HepG2 (cell line): Measurements from ENCODE around the gene SIN3A. TPM values are rescaled to one million over a fixed set of nuclear protein-coding genes. Genes with fewer than 3 reads are reported as not detected.

Experiments used
- AGO1 ChIP-seq: fragments of 200-400 bp; formaldehyde crosslinking; IDR thresholded peaks from 2 replicates; pipeline ENCODE4 v1.6.1; 2017; ENCODE audit warnings: mild to moderate bottlenecking, low read depth, low read length, moderate library complexity; ENCODE audit not compliant: poor library complexity, severe bottlenecking
- ATF7 ChIP-seq, 2 experiments: fragments of 450-650 bp in 1 of 2; sonication (generic) in 1 of 2; formaldehyde crosslinking in 1 of 2; IDR thresholded peaks; 2 replicates each; pipeline versions ENCODE4 v1.4.0 to v1.6.1; 2016 to 2020; ENCODE audit warnings: antibody characterized with exemption in 1 of 2, mild to moderate bottlenecking in 1 of 2, missing genetic modification reagents in 1 of 2
- ELF3 ChIP-seq: IDR thresholded peaks from 2 replicates; pipeline ENCODE4 v1.6.1; 2016; ENCODE audit warnings: missing genetic modification reagents, missing compliant biosample characterization
- FOXA3 ChIP-seq: IDR thresholded peaks from 2 replicates; pipeline ENCODE4 v1.6.1; 2016; ENCODE audit warnings: missing genetic modification reagents, missing compliant biosample characterization
- FOXJ3 ChIP-seq: sonication (generic); formaldehyde crosslinking; IDR thresholded peaks from 2 replicates; pipeline ENCODE4 v1.4.0; 2020; ENCODE audit warnings: missing genetic modification reagents, mild to moderate bottlenecking, borderline replicate concordance
- FOXP4 ChIP-seq: sonication (generic); formaldehyde crosslinking; IDR thresholded peaks from 2 replicates; pipeline ENCODE4 v1.4.0; 2020; ENCODE audit warnings: missing genetic modification reagents
- GATAD2A ChIP-seq: IDR thresholded peaks from 2 replicates; pipeline ENCODE4 v1.6.1; 2016
- GLMP ChIP-seq: sonication (generic); formaldehyde crosslinking; IDR thresholded peaks from 2 replicates; pipeline ENCODE4 v1.9.0; 2021; ENCODE audit warnings: missing genetic modification reagents, mild to moderate bottlenecking, borderline replicate concordance
- GZF1 ChIP-seq: sonication (generic); formaldehyde crosslinking; IDR thresholded peaks from 2 replicates; pipeline ENCODE4 v1.5.1; 2020; ENCODE audit warnings: mild to moderate bottlenecking, missing genetic modification reagents
- IKZF4 ChIP-seq: sonication (generic); formaldehyde crosslinking; IDR thresholded peaks from 2 replicates; pipeline ENCODE4 v1.5.1; 2020; ENCODE audit warnings: borderline replicate concordance, mild to moderate bottlenecking, low read depth, missing genetic modification reagents; ENCODE audit errors: not compliant biosample characterization
- SP2 ChIP-seq: sonication (generic); formaldehyde crosslinking; IDR thresholded peaks from 2 replicates; pipeline ENCODE4 v1.5.1; 2020; ENCODE audit warnings: mild to moderate bottlenecking, missing genetic modification reagents
- ZBTB38 ChIP-seq: sonication (generic); formaldehyde crosslinking; IDR thresholded peaks from 2 replicates; pipeline ENCODE4 v1.5.1; 2020; ENCODE audit warnings: mild to moderate bottlenecking, missing genetic modification reagents
- ZNF350 ChIP-seq: sonication (generic); formaldehyde crosslinking; IDR thresholded peaks from 2 replicates; pipeline ENCODE4 v1.4.0; 2020; ENCODE audit warnings: mild to moderate bottlenecking, low read depth, missing genetic modification reagents, borderline replicate concordance
- ZNF383 ChIP-seq: sonication (generic); formaldehyde crosslinking; IDR thresholded peaks from 2 replicates; pipeline ENCODE4 v1.4.0; 2020; ENCODE audit warnings: missing genetic modification reagents, mild to moderate bottlenecking, borderline replicate concordance
- ZNF776 ChIP-seq: sonication (generic); formaldehyde crosslinking; IDR thresholded peaks from 2 replicates; pipeline ENCODE4 v1.4.0; 2020; ENCODE audit warnings: mild to moderate bottlenecking, missing genetic modification reagents
- ZSCAN25 ChIP-seq: sonication (generic); formaldehyde crosslinking; IDR thresholded peaks from 2 replicates; pipeline ENCODE4 v1.8.0; 2022; ENCODE audit warnings: mild to moderate bottlenecking, missing genetic modification reagents
- polyA plus RNA-seq, 8 experiments: library from polyadenylated mRNA; depleted of rRNA in 3 of 8; stranded (reverse) in 7 of 8; unstranded in 1 of 8; fragments of >200 nt; fragmentation: Illumina TruSeq in 4 of 8; extraction: Trizol in 4 of 8; gene quantifications; 2 replicates each; pipeline versions ENCODE4 v1.2.1 to v1.2.3, GENCODE V29; 2011 to 2016; ENCODE audit warnings: low read depth in 4 of 8, missing spikeins in 1 of 8, mixed read lengths in 1 of 8; ENCODE audit not compliant: insufficient read depth in 1 of 8
- total RNA-seq, 5 experiments: library from RNA; depleted of rRNA; stranded (reverse); fragments of >200 nt; fragmentation: Illumina TruSeq; extraction: Trizol; gene quantifications; 2 replicates each; pipeline ENCODE4 v1.2.3, GENCODE V29; 2016; ENCODE audit warnings: low read depth in 1 of 5
- TF ChIP-seq, protein P1 (sequence below): sonication (generic); formaldehyde crosslinking; IDR thresholded peaks from 2 replicates; pipeline ENCODE4 v1.4.0; 2020; ENCODE audit warnings: mild to moderate bottlenecking, missing genetic modification reagents
- TF ChIP-seq, protein P2 (sequence below): sonication (generic); formaldehyde crosslinking; IDR thresholded peaks from 2 replicates; pipeline ENCODE4 v1.4.0; 2020; ENCODE audit warnings: missing genetic modification reagents
- TF ChIP-seq, protein P3 (sequence below): IDR thresholded peaks from 2 replicates; pipeline ENCODE4 v1.6.1; 2018; ENCODE audit warnings: missing genetic modification reagents

SIN3A gene
- total and polyA plus RNA-seq, 2 of the 13 experiments (the other 11 are each of a cell fraction or from before 2014, with no cell fraction given): 16.1 to 28.1 TPM

GRCh38 chr15:75347222-75348033 is 104.1 kb downstream of the SIN3A start (continued):
- TF ChIP-seq FOXA3 (CRISPR knock-in tag): no peak
- no peak for TF ChIP-seq ZNF383 (CRISPR knock-in tag)
- no peak for TF ChIP-seq ATF7 (IDR thresholded peaks at IDR 0.05)
- TF ChIP-seq ATF7 (CRISPR knock-in tag; IDR thresholded peaks at IDR 0.05): peak; percentile 32; the same call in 1 of the 2 replicates
- TF ChIP-seq AGO1: peak; percentile 68
- no peak for TF ChIP-seq GZF1
- peak; percentile 82 for TF ChIP-seq ZNF350 (CRISPR knock-in tag)
- peak; percentile 74 for TF ChIP-seq IKZF4
- no peak; the same call in 1 of the 2 replicates for TF ChIP-seq ZNF776
- TF ChIP-seq GATAD2A (CRISPR knock-in tag): 0 out of 2 replicates have a peak, but pooled peaks have one; percentile 21
- TF ChIP-seq ZBTB38 (CRISPR knock-in tag): no peak
- TF ChIP-seq SP2 (CRISPR knock-in tag): no peak
- peak; percentile 52; the same call in 1 of the 2 replicates for TF ChIP-seq FOXJ3 (CRISPR knock-in tag)
- TF ChIP-seq ZSCAN25 (CRISPR knock-in tag): peak; percentile 54; the same call in 1 of the 2 replicates
- TF ChIP-seq ELF3 (CRISPR knock-in tag): no peak
- TF ChIP-seq, protein P1, sequence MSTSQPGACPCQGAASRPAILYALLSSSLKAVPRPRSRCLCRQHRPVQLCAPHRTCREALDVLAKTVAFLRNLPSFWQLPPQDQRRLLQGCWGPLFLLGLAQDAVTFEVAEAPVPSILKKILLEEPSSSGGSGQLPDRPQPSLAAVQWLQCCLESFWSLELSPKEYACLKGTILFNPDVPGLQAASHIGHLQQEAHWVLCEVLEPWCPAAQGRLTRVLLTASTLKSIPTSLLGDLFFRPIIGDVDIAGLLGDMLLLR (CRISPR knock-in tag): 0 out of 2 replicates have a peak, but pooled peaks have one; percentile 53
- no peak; the same call in 1 of the 2 replicates for TF ChIP-seq FOXP4 (CRISPR knock-in tag)
- no peak for TF ChIP-seq GLMP (CRISPR knock-in tag)
- TF ChIP-seq, protein P2, sequence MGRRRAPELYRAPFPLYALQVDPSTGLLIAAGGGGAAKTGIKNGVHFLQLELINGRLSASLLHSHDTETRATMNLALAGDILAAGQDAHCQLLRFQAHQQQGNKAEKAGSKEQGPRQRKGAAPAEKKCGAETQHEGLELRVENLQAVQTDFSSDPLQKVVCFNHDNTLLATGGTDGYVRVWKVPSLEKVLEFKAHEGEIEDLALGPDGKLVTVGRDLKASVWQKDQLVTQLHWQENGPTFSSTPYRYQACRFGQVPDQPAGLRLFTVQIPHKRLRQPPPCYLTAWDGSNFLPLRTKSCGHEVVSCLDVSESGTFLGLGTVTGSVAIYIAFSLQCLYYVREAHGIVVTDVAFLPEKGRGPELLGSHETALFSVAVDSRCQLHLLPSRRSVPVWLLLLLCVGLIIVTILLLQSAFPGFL (CRISPR knock-in tag): no peak
- TF ChIP-seq, protein P3, sequence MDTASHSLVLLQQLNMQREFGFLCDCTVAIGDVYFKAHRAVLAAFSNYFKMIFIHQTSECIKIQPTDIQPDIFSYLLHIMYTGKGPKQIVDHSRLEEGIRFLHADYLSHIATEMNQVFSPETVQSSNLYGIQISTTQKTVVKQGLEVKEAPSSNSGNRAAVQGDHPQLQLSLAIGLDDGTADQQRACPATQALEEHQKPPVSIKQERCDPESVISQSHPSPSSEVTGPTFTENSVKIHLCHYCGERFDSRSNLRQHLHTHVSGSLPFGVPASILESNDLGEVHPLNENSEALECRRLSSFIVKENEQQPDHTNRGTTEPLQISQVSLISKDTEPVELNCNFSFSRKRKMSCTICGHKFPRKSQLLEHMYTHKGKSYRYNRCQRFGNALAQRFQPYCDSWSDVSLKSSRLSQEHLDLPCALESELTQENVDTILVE (CRISPR knock-in tag): no peak
